ENCODE data around the gene NAA80.
"Not testable (repeated sequence)": the region's sequence is repeated elsewhere in the genome, so short reads cannot be mapped to it uniquely, and the experiment has no call there.

Gene NAA80

DNA sequence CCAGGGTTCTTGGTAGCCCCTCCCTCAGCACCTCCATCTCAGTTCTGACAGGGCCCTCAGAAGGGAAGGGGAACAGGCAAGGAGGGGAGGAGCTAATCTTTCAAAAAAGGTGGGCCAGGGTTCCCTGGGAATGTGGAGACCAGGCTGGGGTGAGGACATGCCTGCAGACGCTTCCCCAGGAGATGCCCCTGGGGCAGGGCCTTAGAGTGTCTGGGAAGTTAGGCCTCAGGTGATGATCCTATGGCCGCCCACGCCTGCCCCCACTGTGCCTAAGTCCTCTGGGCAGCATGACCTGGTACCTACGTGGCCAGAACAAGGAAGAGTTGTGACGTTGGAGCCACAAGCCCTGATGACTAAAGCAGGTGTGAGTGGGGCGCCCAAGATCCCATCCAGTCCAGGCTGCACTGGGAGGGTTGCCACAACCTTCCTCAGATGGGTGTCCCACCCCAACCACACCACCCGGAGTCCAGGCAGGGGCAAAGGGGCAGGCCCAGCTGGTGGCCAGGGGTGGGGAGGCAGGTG is 34.2 kb downstream of the NAA80 start:
- no peak overlapping the region for H3K27ac Mint-ChIP-seq
- DNase-seq, result no peak
- no peak for ATAC-seq
- no peaks in the 10 kb centered on the region for H3K9me3 Mint-ChIP-seq
- no peak overlapping the region for H3K4me3 Mint-ChIP-seq
- H3K27me3 Mint-ChIP-seq, result peaks cover 42% of the 10 kb centered on the region
- H3K4me1 Mint-ChIP-seq, result peaks cover 9% of the 10 kb centered on the region

DNA sequence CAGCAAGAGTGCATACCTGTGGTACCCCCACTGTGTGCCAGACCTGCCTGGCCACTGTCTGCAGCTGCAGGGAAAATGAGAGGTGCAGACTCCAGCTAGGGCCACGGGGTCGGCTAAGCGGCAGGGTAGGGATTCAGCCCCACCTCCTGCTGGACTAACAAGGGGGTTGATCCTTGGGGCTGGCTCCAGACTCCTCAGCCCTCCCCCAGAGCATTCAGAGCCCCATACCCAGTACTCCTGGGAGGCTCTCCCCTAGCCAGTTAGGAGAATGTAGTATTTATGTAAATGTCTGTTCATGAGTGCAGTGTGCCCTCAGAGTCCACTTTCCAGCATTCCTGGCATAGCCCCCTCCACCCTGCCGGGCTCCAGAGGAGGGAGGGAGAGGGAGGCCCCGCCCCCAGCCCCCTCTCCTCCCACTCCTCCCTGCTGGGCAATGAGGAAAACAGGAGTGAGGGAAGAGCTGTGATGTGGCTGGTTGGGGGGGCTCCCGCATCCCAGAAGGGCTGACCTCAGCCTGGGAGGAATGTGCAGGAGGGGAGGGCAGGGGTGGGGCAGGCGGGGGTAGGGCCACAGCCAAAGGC is 34.7 kb downstream of the NAA80 start:
- Mint-ChIP-seq H3K27me3 (peaks cover 37% of the 10 kb centered on the region), H3K9me3 (no peaks in the 10 kb centered on the region), H3K27ac (no peak overlapping the region), H3K4me1 (peaks cover 14% of the 10 kb centered on the region), H3K4me3 (no peak overlapping the region)
- ATAC-seq (no peak), DNase-seq (no peak)

DNA sequence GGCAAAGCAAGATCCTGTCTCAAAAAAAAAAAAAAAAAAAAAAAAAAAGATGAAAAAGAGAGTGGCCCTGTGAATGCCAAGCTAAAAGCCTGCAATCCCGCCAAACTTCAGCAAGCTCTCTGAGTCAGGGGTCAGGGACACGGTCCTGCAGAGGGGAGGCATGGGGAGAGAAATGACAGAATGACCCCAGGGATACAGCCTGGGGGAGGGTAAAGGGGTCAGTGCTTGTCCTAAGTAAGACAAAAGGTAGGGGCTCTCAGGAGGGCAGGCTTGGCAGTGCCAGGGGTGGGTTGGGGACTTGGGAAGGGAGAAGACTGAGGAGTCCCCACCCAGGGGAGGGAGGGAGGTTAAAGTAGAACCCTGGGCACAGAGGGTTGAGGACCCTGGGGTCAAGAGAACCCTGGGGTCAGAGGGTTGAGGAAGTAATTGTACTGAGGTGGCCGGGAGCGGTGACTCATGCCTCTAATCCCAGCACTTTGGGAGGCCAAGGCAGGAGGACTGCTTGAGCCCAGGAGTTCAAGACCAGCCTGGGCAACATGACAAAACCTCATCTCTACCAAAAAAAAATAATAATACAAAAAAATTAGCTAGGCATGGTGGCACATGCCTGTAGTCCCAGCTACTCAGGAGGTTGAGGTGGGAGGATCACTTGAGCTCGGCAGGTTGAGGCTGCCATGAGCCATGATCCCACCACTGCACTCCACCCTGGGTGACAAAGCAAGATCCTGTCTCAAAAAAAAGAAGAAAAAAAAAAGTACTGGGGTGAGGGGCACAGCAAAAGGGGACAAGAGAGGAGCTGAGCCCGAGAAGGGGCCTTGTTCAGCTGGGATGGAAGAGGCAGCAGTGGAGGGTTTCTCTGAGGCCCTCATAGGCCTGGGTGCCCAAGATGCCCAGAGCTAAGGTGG is 35.5 kb downstream of the NAA80 start:
- peaks cover 22% of the 10 kb centered on the region for H3K4me1 Mint-ChIP-seq

DNA sequence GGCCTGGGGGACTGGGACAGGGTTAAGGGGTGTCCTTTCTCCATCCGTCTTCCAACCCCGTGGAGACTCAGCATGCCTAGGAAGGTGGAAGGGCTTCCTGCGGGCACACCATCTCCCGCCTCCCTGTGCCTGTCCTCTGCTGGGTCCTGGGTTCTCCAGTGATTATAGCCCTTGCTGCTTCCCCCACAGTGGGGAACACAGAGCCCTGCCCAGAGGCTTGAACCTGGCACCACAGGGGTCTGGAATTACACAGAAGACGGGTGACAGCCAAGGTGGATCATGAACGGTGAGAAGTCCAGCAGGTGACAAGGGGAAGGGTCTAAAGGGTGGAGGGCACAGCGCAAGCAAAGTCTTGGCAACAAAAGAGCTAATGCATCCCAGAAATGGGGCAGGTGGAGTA is 36.4 kb downstream of the NAA80 start:
- Mint-ChIP-seq H3K27ac (no peak overlapping the region), H3K4me1 (peaks cover 27% of the 10 kb centered on the region), H3K27me3 (peaks cover 24% of the 10 kb centered on the region), H3K4me3 (peak overlapping the region in 1 of 2 donors; percentile 7), H3K9me3 (no peaks in the 10 kb centered on the region)
- ATAC-seq, result no peak
- peak in 1 of 2 donors; percentile 0 for DNase-seq

More for the DNA sequence above, 35.5 kb downstream of the NAA80 start:
- peaks cover 33% of the 10 kb centered on the region for H3K27me3 Mint-ChIP-seq
- no peaks in the 10 kb centered on the region for H3K9me3 Mint-ChIP-seq
- no peak for ATAC-seq
- no peak overlapping the region for H3K4me3 Mint-ChIP-seq
- peak overlapping the region in 1 of 2 donors; percentile 93 for H3K27ac Mint-ChIP-seq
- DNase-seq, result peak in 1 of 2 donors; percentile 1

DNA sequence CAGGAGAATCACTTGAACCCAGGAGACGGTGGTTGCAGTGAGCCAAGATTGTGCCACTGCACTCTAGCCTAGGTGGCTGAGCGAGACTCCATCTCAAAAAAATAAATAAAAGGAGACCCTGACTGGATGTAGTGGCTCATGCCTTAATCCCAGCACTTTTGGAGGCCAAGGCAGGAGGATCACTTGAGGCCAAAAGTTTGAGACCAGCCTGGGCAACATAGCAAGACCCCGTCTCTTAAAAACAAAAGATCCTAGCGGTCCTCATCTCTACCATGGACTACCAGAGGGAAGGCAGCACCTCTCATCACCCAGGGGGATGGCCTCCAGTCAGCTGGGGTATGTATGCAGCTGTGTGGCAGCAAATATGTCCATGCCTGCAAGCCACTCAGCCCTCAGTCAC is 37.0 kb downstream of the NAA80 start:
- DNase-seq, H3K9me3 Mint-ChIP-seq, H3K4me3 Mint-ChIP-seq, ATAC-seq, H3K27ac Mint-ChIP-seq: not testable (repeated sequence)
- H3K4me1 Mint-ChIP-seq, result peaks cover 27% of the 10 kb centered on the region
- H3K27me3 Mint-ChIP-seq, result peaks cover 18% of the 10 kb centered on the region

DNA sequence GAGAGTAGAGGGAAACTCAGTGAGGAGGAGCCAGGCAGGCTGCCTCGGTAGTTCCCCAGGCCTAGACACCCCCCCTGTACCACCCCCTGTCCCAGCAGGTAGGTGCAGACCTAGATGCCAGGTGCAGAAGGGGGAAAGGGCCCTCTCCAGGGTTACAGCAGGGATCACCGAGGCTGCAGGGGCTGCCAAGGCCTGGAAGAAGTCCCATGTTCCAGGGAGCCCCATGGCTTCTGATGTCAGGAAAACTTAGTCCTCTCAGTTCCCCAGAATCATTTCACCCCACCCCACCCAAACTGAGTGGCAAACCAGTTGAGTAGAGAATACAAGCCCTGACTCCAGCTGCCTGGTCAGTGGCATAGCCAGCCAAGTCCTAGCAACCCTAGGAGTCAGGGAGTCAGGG is 37.7 kb downstream of the NAA80 start:
- H3K9me3 Mint-ChIP-seq, result no peaks in the 10 kb centered on the region
- H3K4me3 Mint-ChIP-seq, result peak overlapping the region; percentile 73 to 86
- no peak for ATAC-seq
- H3K27ac Mint-ChIP-seq, result peak overlapping the region in 1 of 2 donors; percentile 67
- peaks cover 30% of the 10 kb centered on the region for H3K4me1 Mint-ChIP-seq
- DNase-seq, result no peak
- peaks cover 11% of the 10 kb centered on the region for H3K27me3 Mint-ChIP-seq

DNA sequence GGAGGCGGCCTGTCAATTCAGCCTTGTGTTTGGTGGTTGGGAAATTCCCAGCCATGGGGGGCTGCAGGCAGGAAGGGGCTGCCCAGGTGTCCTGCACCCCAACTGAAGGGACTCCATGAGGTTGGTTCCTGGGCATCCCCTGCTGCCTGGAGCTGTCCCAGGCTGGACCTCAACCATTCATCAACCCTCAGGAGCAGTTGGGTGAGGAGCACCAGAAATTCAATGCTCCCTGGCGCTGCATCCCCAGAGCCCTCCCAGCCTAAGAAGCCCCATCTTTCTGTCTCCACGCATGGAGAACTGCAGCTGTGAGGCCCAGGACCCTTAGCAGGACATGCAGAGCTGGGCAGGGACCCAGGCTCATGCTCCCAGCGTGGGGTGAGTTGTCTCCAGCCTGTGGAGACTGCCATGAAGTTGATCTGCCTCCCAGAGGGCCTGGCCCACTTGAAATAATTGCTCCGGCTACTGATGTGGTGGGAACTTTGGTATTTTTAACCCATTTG is 38.2 kb downstream of the NAA80 start:
- ATAC-seq (no peak), DNase-seq (peak in 1 of 2 donors; percentile 3)
- Mint-ChIP-seq H3K4me1 (peaks cover 32% of the 10 kb centered on the region), H3K27ac (peak overlapping the region in 1 of 2 donors; percentile 80), H3K9me3 (no peaks in the 10 kb centered on the region), H3K4me3 (peak overlapping the region; percentile 73 to 86), H3K27me3 (peaks cover 7% of the 10 kb centered on the region)

DNA sequence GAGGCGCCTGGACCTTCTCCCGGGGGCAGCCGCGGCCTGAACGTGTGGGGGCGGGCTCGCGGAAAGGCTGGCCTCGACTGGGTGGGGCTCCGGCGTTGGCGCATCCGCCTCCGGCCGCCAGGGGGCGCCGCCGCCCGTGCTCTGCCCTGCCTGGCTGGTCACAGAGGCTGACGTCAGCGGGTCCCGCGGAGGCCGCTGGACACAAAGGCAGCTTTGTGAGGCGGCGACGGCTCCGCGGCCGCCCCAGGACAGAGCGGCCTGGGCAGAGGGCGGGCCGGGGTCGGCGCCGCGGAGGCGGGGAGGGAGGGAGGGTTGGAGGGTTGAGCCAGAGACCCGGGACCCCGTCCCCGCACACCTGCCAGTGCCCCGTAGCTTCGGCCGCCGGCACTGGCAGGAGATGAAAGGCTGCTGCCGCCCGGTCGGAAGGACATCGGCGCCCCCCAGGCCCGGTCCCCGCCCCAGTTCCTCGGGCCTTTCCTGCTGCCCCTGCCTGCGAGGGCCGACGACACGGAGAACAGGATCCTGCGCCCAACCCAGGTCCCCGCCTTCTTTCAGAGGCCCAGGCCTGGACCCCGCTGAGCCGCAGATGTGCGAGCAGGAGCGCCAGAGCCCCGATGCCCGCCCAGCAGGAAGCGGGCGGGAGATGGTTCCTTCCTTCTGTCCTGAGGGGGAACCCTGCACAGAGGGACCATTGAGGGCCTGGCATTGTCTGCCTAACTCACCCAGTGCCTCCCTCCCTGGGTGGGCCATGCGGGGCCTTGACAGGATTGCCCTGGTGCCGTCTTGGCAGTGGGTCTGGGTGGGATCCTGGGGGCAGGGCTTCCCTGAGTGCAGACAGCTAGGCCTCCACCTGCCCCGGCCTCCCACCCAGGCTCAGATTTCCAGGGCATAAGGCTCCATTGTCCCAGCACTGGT is 38.9 kb downstream of the NAA80 start:
- DNase-seq (peak; percentile 86 to 90), ATAC-seq (peak; percentile 92)
- Mint-ChIP-seq H3K9me3 (no peaks in the 10 kb centered on the region), H3K4me3 (peak overlapping the region; percentile 73 to 86), H3K4me1 (peaks cover 32% of the 10 kb centered on the region), H3K27ac (peak overlapping the region; percentile 81 to 83), H3K27me3 (no peaks in the 10 kb centered on the region)

DNA sequence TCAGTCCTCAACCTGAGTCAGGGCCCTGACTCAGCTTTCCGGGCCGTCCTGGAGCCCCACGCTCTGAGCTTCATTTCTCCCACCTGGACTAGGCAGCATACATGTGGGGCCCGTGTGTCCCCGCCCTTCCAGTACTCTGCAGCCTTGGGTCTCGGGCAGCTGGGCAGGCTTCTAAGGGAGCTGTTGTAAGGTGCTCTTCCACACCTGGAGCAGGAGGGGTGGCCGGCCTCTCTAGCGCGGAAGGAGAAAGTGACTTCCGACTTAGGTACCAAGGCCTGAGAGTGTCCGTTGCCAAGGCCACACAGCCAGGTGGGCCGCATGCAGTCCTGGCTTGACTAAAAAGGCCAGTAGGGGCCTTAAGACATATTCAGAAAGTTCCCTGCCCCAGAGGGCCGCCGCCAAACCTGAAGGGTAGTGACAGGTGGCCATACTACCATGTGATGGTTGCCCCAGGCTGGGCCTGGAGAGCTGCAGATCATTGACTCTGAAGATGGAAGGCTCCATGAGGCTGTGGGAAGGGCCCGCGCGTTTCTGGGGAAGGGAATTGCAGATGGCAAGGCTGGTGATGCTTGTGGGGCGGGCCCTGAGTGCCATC is 39.7 kb downstream of the NAA80 start:
- ATAC-seq (peak; percentile 24), DNase-seq (peak in 1 of 2 donors; percentile 1)
- peaks cover 32% of the 10 kb centered on the region for H3K4me1 Mint-ChIP-seq
- H3K27me3 Mint-ChIP-seq, result no peaks in the 10 kb centered on the region
- peak overlapping the region; percentile 73 to 86 for H3K4me3 Mint-ChIP-seq
- no peaks in the 10 kb centered on the region for H3K9me3 Mint-ChIP-seq
- H3K27ac Mint-ChIP-seq, result peak overlapping the region; percentile 81 to 83

DNA sequence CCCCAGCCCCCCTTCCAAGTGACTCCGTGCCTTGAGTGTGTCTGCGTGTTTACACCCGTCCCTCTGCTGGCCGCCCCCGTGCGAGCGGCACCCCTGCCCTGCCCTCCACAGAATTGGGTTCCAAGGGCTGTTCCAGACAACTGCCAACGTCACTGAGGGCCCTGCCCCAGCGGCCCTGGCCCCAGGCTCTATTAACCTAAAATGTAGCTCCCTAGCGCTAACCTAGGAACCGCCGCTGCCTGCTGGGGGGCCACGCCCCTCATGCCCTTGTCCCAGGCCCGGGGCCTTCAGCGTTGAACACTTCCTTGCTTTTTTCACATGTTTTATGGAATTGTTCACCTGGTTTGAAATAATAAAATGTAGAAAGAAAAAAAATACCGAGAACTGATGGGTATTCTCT is 40.2 kb downstream of the NAA80 start:
- H3K4me3 Mint-ChIP-seq, result no peak overlapping the region
- ATAC-seq (no peak), DNase-seq (peak in 1 of 2 donors; percentile 7)
- no peaks in the 10 kb centered on the region for H3K27me3 Mint-ChIP-seq
- H3K27ac Mint-ChIP-seq, result no peak overlapping the region
- H3K4me1 Mint-ChIP-seq, result peaks cover 32% of the 10 kb centered on the region
- H3K9me3 Mint-ChIP-seq, result no peaks in the 10 kb centered on the region

DNA sequence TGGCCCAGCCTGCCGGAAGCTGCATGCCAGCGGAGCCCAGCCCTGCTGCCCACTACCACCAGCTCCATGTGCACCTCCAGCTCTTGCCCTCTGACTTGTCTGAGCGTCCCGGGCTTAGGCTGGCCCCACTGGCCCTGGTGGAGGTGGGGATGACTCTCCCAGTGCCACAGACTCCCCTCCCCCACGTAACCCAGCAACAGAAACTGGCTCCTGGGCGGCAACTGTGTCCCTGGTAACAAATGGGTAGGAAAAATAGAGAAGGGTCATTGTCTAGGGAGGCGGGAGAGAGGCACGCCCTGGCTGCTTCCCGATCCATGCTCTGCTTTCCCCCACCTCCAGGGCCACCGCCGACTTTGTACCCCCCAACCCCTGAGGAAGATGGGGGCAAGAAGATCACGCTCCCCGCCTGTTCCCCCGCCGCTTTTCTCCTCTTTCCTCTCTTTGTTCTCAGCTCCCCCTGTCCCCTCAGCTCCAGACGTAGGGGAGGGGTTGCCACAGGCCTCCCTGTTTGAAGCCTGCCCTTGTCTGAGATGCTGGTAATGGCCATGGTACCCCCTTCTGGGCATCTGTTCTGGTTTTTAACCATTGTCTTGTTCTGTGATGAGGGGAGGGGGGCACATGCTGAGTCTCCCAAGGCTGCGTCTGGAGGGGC is 41.0 kb downstream of the NAA80 start:
- Mint-ChIP-seq H3K4me3 (no peak overlapping the region), H3K4me1 (peaks cover 39% of the 10 kb centered on the region), H3K9me3 (no peaks in the 10 kb centered on the region), H3K27me3 (no peaks in the 10 kb centered on the region), H3K27ac (peak overlapping the region in 1 of 2 donors; percentile 64)
- ATAC-seq, result no peak
- peak in 1 of 2 donors; percentile 0 for DNase-seq

DNA sequence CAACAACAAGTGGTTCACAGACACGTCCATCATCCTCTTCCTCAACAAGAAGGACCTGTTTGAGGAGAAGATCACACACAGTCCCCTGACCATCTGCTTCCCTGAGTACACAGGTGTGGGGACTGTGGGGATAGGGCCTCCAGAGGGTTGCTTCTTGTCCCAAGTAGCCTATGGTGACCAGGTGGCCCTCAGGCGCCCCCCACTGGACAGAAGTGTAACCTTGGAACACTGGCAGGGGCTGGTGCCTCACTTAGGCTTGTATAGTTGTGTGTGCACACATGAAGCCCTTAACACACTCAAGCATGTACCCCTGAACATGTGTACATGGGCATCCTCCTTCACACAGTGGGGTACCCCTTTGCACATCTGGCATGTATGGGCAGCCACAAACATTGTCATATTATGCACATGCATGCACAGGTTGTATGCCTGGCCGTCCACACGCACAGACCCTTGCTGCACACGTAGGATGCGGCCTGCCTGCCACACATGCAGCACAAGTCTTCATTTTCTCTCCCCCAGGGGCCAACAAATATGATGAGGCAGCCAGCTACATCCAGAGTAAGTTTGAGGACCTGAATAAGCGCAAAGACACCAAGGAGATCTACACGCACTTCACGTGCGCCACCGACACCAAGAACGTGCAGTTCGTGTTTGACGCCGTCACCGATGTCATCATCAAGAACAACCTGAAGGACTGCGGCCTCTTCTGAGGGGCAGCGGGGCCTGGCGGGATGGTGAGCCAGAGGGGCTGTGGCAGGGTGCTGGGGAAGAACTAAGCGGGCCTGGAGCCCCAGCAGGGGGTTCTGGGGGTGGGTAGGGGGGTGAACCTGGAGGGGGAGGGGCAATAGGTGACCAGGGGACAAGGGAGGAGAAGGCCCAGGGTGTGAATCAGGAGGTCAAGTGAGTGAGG is 42.0 kb downstream of the NAA80 start:
- H3K27ac Mint-ChIP-seq, result peak overlapping the region in 1 of 2 donors; percentile 64
- peaks cover 40% of the 10 kb centered on the region for H3K4me1 Mint-ChIP-seq
- ATAC-seq (no peak), DNase-seq (peak in 1 of 2 donors; percentile 43)
- no peaks in the 10 kb centered on the region for H3K9me3 Mint-ChIP-seq
- no peak overlapping the region for H3K4me3 Mint-ChIP-seq
- no peaks in the 10 kb centered on the region for H3K27me3 Mint-ChIP-seq

DNA sequence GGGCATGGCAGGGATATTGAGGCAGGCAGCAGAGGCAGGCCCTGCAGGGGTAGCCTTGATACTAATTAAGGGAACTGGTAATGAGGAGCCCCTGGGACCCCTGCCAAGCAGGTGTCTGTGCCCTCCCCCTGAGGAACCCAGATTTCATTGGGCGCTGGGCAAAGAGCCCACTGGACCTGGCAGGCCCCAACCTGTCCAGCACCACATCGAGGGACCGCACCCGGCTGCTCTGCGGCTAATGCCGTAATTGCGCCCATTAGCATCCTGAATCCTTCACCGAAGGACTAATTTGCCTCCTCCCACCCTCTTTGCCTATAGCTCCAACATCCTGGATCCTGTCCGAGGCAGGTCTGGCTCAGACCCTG is 44.0 kb downstream of the NAA80 start:
- ATAC-seq, result no peak
- Mint-ChIP-seq H3K4me3 (no peak overlapping the region), H3K4me1 (peaks cover 46% of the 10 kb centered on the region)

More for the DNA sequence above, 44.0 kb downstream of the NAA80 start:
- no peaks in the 10 kb centered on the region for H3K9me3 Mint-ChIP-seq
- H3K27ac Mint-ChIP-seq, result peak overlapping the region in 1 of 2 donors; percentile 63
- no peak for DNase-seq
- H3K27me3 Mint-ChIP-seq, result no peaks in the 10 kb centered on the region

All from stimulated activated naive CD8-positive, alpha-beta T cell treated with anti-CD3 and anti-CD28 coated beads, Interleukin-15, amount 100 ng/mL, for 72 hours (primary cell).